Kidney epithelial cell (primary cell): Measurements from ENCODE around the gene VPS51. TPM values are rescaled to one million over a fixed set of nuclear protein-coding genes. Genes with fewer than 3 reads are reported as not detected.

Experiments used
- DNase-seq: peaks from one replicate; pipeline ENCODE4 v3.0.0-alpha.2; 2010; ENCODE audit warnings: low read depth
- H3K27me3 ChIP-seq: 2 replicates; pipeline ENCODE4 v1.6.0; 2011; ENCODE audit warnings: low read length; ENCODE audit not compliant: control insufficient read depth, insufficient read depth
- H3K36me3 ChIP-seq: 2 replicates; pipeline ENCODE4 v1.5.1; 2011; ENCODE audit warnings: low read length; ENCODE audit not compliant: control insufficient read depth, insufficient read depth
- H3K4me3 ChIP-seq: 2 replicates; pipeline ENCODE4 v1.5.1; 2011; ENCODE audit warnings: low read depth, mild to moderate bottlenecking, control low read depth, low read length
- total RNA-seq: library from RNA; depleted of rRNA; stranded (reverse); fragments of >200 nt; gene quantifications from 2 replicates; pipeline ENCODE4 v1.2.3, GENCODE V29; 2015
- TF ChIP-seq, protein P1 (sequence below): IDR thresholded peaks from 2 replicates; pipeline ENCODE4 v1.5.1; 2011; ENCODE audit warnings: mild to moderate bottlenecking, moderate library complexity, low read length, control low read depth, inconsistent platforms; ENCODE audit not compliant: insufficient read depth, poor library complexity, severe bottlenecking

Gene VPS51
- total RNA-seq, 1 donor from 2014 or later, result 391 TPM

DNA sequence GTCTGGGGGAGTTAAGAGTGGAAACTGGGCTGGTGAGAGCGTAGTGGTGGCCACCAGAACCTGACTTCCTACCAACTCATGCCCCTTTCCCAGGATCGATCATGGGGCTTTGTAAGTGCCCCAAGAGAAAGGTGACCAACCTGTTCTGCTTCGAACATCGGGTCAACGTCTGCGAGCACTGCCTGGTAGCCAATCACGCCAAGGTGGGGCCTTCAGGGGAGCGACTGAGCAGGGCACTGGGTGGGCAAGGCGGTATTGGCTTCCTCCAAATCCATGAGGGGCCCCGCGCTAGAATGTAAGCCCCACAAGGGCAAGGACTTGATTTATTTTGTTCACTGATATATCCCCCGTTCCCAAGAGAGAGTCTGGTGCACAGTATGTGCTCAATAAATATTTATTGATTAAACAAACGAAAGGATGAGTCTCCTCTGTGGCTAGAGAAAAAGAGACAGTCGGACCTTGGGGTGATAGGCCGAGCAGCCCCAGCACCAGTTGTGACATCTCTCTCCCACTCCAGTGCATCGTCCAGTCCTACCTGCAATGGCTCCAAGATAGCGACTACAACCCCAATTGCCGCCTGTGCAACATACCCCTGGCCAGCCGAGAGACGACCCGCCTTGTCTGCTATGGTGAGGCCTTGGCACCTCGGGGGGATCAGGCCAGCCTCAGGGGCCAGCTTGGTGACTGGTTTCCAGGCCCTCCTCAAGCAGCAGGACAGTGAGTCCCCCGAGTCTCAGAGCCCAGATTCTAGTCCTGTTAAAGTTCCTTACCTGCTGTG is 11.2 kb upstream of the VPS51 start:
- DNase-seq, result no peak
- Histone ChIP-seq H3K36me3 (peaks cover 1% of the 10 kb centered on the region), H3K27me3 (no peaks in the 10 kb centered on the region), H3K4me3 (peak overlapping the region; percentile 76)
- TF ChIP-seq, protein P1, sequence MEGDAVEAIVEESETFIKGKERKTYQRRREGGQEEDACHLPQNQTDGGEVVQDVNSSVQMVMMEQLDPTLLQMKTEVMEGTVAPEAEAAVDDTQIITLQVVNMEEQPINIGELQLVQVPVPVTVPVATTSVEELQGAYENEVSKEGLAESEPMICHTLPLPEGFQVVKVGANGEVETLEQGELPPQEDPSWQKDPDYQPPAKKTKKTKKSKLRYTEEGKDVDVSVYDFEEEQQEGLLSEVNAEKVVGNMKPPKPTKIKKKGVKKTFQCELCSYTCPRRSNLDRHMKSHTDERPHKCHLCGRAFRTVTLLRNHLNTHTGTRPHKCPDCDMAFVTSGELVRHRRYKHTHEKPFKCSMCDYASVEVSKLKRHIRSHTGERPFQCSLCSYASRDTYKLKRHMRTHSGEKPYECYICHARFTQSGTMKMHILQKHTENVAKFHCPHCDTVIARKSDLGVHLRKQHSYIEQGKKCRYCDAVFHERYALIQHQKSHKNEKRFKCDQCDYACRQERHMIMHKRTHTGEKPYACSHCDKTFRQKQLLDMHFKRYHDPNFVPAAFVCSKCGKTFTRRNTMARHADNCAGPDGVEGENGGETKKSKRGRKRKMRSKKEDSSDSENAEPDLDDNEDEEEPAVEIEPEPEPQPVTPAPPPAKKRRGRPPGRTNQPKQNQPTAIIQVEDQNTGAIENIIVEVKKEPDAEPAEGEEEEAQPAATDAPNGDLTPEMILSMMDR, result no peak

DNA sequence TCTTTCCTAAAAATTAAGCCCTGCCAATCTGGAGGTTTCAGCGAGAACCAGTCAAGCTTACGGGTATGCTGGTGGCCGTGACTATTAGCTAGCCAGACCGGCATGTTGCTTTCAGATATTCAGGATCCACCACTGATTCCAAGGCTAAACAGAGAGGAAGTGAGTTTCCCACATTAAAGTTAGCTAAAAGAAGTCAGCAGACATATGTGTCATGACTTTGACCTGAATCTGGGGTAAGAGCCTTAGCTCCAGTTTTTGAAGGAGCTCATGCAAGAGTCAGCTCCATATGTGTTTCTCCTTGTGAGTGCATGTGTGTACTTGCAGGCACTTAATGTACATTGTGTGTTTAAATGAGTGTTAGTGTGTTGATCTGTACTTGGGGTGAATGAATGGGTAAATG is 10.6 kb upstream of the VPS51 start:
- peaks cover 1% of the 10 kb centered on the region for H3K36me3 ChIP-seq
- TF ChIP-seq, protein P1, result no peak
- no peak for DNase-seq
- no peaks in the 10 kb centered on the region for H3K27me3 ChIP-seq
- H3K4me3 ChIP-seq, result no peak overlapping the region

DNA sequence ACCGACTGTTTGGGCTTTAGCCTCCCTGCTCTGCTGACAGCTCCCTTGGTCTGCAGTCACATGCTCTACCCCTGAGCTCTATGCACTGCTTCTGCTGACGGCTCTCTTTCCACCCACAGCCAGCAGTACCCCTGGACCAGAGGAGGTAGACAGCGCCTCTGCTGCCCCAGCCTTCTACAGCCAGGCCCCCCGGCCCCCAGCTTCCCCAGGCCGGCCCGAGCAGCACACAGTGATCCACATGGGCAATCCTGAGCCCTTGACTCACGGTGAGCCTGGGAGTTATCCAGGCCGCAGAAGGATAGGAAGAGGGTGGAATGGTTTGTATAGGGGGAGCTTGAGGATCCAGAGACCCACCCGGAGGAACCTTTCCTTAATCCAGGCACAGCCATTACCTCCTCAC is 9.2 kb upstream of the VPS51 start:
- no peak for DNase-seq
- TF ChIP-seq, protein P1, result no peak
- H3K4me3 ChIP-seq, result no peak overlapping the region
- no peaks in the 10 kb centered on the region for H3K27me3 ChIP-seq
- H3K36me3 ChIP-seq, result no peaks in the 10 kb centered on the region

DNA sequence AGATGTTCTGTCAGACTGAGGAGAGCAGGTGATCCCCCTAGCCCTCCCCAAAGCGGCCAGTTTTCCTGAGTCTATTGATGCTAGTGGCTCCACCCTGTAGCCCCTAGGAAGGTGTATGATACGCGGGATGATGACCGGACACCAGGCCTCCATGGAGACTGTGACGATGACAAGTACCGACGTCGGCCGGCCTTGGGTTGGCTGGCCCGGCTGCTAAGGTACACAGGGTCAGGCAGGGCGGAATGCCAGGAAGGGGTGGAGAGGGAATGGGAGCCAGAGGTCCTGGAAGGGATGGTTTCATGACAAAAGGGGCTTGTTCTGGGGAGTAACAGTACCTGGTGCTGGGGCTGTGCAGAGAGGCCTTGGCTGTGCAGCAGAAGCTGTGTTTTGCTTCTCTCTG is 8.8 kb upstream of the VPS51 start:
- TF ChIP-seq, protein P1, result no peak

DNA sequence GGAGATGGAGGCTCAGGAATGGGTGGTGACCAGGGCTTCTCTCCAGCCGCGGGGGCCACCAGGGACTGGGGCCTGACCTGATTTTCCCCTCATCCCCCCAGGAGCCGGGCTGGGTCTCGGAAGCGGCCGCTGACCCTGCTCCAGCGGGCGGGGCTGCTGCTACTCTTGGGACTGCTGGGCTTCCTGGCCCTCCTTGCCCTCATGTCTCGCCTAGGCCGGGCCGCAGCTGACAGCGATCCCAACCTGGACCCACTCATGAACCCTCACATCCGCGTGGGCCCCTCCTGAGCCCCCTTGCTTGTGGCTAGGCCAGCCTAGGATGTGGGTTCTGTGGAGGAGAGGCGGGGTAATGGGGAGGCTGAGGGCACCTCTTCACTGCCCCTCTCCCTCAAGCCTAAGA is 8.2 kb upstream of the VPS51 start:
- Histone ChIP-seq H3K27me3 (no peaks in the 10 kb centered on the region), H3K36me3 (no peaks in the 10 kb centered on the region), H3K4me3 (no peak overlapping the region)
- DNase-seq, result no peak
- TF ChIP-seq, protein P1, result no peak

More for the DNA sequence above, 8.8 kb upstream of the VPS51 start:
- Histone ChIP-seq H3K4me3 (no peak overlapping the region), H3K36me3 (no peaks in the 10 kb centered on the region), H3K27me3 (no peaks in the 10 kb centered on the region)
- DNase-seq, result no peak

DNA sequence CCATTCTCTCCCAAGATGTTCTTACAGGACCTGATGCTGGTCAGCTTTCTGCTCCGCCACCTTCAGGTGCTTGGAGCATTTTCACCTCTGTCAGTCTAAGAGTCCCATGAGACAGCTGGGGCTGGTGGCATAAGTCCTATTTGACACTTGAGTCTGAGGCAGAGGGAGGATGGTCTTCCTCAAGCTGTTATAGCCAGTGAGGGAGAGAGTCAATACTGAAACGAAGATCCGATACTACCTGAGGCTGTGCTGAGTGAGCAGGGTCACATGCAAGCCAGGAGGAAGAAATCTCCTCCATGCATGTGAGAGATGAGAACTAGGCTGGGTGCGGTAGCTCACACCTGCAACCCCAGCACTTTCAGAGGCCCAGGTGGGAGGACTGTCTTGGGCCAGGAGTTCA is 6.4 kb upstream of the VPS51 start:
- no peaks in the 10 kb centered on the region for H3K36me3 ChIP-seq
- no peak for DNase-seq
- no peak overlapping the region for H3K4me3 ChIP-seq
- TF ChIP-seq, protein P1, result no peak
- H3K27me3 ChIP-seq, result no peaks in the 10 kb centered on the region
